NCI-H345 treated with DMSO at 0.1 percent for 48 hours (cell line): ENCODE data around the gene KCTD10.

ENCODE experiments used
- DNase-seq: peaks from one replicate; lab custom pipeline; 2025; ENCODE audit not compliant: unreplicated experiment; lab: John Stamatoyannopoulos, UW

The KCTD10 gene

DNA sequence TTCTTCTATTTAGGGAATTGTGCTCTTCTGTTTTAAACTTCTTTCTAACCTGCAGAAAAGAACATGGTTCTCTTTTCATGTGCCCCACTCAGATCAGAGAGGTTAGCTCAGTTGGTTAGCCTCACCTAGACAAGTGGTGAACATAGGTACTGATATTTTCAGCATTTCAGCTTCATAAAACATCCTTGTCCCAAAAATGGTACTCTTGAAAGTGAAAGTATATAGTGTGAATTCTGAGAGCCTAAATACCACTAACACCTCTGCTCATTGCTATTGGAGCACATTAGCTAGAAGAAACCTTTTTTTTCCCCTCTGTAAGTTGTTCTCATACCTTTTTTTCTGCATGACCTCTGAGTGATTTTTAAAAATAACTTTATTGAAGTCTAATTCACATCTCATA, 17.9 kb upstream of the KCTD10 start:
- DNase-seq: no peak

- DNase-seq: no peak
These were observed 17.3 kb upstream of the KCTD10 start for GRCh38 chr12:109494348-109494881.

DNA sequence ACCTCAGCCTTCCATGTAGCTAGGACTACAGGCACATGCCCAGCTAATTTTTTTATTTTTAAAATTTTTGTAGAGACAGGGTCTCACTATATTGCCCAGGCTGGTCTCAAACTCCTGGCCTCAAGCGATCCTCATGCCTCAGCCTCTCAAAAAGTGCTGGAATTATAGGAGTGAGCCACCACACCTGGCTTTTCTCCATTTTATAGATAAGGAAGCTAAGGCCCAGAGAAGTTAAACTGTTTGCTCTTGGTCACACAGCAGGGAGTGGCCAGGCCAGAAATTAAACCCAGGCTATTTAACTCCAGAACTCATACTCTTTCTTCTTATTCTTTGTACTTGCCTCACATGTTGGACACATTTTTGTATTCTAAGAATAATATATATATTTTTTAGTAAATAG, 16.8 kb upstream of the KCTD10 start:
- no peak for DNase-seq

- no peak for DNase-seq
These were observed 16.0 kb upstream of the KCTD10 start for GRCh38 chr12:109493090-109493489.

DNA sequence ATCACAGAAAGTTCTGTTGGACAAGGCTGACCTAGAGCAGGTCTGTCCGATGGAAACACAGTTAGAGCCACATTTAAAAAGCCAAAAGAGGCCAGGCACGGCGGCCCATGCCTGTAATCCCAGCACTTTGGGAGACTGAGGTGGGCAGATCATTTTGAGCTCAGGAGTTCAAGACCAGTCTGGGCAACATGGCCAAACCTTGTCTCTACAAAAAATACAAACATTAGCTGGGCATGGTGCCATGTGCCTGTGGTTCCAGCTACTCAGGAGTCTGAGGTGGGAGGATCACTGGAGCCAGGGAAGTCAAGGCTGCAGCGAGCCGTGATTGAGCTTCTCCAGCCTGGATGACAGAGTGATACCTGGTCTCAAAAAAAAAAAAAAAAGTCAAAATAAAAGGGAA, 15.3 kb upstream of the KCTD10 start:
- DNase-seq: no peak

- DNase-seq: no peak
These were observed 14.6 kb upstream of the KCTD10 start for GRCh38 chr12:109491671-109492070.

GRCh38 chr12:109489955-109490565, 13.0 kb upstream of the KCTD10 start:
- DNase-seq: no peak

GRCh38 chr12:109489016-109489954, 12.2 kb upstream of the KCTD10 start:
- no peak for DNase-seq

GRCh38 chr12:109488051-109488665, 11.1 kb upstream of the KCTD10 start:
- DNase-seq: no peak

GRCh38 chr12:109487181-109488050, 10.3 kb upstream of the KCTD10 start:
- no peak for DNase-seq

GRCh38 chr12:109485201-109485600, 8.1 kb upstream of the KCTD10 start:
- DNase-seq: no peak

GRCh38 chr12:109483346-109483745, 6.2 kb upstream of the KCTD10 start:
- no peak for DNase-seq

- DNase-seq: no peak
These were observed 5.8 kb upstream of the KCTD10 start for GRCh38 chr12:109482894-109483293.

DNA sequence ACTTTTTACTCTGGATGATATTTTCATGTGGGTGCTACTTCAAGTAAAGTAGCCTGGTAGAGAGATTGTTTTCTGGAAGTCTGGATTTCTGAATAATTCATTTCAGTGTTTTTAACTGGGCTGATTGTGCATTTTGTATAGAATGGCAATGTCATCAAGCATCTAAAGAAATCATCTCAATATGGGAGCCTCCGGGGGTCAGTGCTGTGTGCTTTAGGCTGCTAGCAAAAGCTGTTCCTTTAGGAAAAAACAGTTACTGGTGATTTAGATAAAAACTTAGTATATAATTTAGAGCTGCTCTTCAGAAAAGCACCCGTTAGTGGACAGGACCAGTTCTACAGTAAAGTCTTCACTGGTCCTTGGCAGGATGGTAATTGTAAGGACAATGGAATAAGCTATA, 5.4 kb upstream of the KCTD10 start:
- no peak for DNase-seq

- DNase-seq: no peak
These were observed 4.8 kb upstream of the KCTD10 start for GRCh38 chr12:109481863-109482262.

- no peak for DNase-seq
These were observed 3.3 kb upstream of the KCTD10 start for GRCh38 chr12:109480356-109480755.

DNA sequence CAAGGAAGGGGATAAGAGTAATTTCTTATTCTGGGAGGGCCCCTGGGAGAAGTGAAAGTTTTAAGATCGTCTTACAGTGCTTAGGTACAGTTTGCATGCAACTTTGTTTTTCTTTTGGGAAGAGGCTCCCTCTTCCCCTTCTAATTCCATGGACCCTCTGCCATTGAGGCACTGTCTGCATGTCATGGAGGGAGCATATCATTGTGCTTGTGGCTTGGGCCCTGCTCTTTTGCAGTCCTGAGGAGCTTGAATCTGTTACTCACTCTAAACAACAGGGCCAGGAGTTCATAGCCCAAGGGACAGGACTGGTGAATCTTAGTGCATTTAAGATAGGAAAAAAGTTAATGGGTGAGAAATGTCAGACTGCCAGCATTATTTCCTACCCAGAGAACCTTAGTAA, 2.7 kb upstream of the KCTD10 start:
- no peak for DNase-seq

DNA sequence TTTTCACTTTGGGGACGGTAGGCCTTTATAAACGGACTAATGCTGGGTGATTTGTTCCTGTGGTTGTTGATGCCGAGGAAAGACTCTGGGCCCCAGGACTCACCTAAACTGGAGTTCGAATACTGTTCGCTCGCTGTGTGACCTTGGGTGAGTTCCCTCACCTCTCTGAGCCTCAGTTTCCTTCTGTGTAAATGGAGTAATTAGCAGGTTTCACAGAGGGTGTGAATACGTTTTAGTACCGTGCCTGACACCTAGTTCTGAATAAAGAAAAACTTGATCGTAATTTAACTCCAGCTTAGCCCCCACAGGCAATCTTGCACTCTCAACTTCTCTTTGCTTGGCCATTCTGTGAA, 839 bp upstream of the KCTD10 start:
- DNase-seq: no peak

GRCh38 chr12:109476807-109477184, 304 bp downstream of the KCTD10 start:
- DNase-seq: no peak

DNA sequence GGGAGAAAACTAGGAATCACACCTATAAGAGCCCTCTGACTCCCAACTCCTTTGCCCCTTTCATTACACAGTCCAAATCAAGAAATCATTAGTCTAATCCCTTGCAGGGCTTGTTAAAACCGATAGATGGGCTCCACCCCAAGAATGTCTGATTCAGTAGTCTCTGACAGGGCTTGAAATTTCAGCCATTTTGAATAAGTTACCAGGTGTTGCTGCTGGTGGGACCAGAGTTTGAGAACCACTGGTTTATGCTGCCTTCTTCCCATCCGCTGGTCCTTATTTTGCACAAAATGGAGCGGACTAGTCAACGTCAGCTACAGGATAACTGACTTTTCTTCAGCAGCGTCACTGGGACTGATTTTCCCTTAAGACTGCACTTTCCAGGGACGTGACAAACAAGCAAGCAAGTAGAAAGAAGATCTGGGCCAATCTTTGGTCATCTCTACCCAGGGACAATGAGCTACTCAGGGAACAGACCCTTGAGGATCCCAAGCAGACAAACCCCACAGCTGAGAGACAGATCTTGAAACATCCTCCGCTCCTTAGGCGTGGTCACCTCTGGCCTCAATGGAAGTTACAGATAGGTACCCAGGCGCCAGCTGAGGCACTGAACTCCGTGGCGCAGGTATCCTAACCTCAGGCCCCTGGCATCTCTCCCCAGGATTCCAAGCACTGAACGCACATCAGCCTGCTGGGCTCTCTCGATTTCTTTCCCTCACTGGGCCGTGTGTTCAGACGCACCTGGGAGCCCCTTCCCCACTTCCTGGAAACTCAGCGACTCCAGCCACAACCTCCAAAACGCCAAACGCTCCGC, 900 bp downstream of the KCTD10 start:
- DNase-seq: no peak
